ENCODE results near the gene TMTC2.

TMTC2 gene

GRCh38 chr12:82873309-82873708 is 186.6 kb downstream of the TMTC2 start:
- no peak overlapping the region for H2AK5ac ChIP-seq (ENCODE audit: low read length, severe bottlenecking)
- H2BK15ac ChIP-seq (ENCODE audit: low read depth, poor library complexity, severe bottlenecking): no peak overlapping the region
- H3K79me1 ChIP-seq (replicated peaks; ENCODE audit: low read length, poor library complexity, severe bottlenecking): peaks cover 2% of the 10 kb centered on the region
- no peak overlapping the region for H3K4me2 ChIP-seq (ENCODE audit: low read length, poor library complexity, severe bottlenecking)
- no peaks in the 10 kb centered on the region for H3K36me3 ChIP-seq (ENCODE audit: control insufficient read depth in 1 of 2, insufficient read depth in 2 of 2, low read depth in 1 of 2, low read length in 2 of 2)
- no peak overlapping the region for H4K8ac ChIP-seq (ENCODE audit: low read length)
- no peak overlapping the region for H3K14ac ChIP-seq (ENCODE audit: low read length in 2 of 2)
- no peak overlapping the region for H3K9ac ChIP-seq (ENCODE audit: low read length)
- no peaks in the 10 kb centered on the region for H3K4me1 ChIP-seq (ENCODE audit: control insufficient read depth, insufficient read depth, low read depth, low read length)
- no peak overlapping the region for H3K23ac ChIP-seq (ENCODE audit: low read length in 2 of 2)
- H3K4me3 ChIP-seq (ENCODE audit: insufficient read depth in 1 of 2, low read depth in 1 of 2, low read length in 2 of 2): no peak overlapping the region
- no peak overlapping the region for H3K18ac ChIP-seq (ENCODE audit: low read depth in 1 of 2, low read length in 2 of 2)
- H3K4ac ChIP-seq (ENCODE audit: low read depth in 1 of 2, low read length in 2 of 2): no peak overlapping the region
- no peak for DNase-seq
- H2AFZ ChIP-seq (ENCODE audit: low read depth, low read length): no peak overlapping the region
- H2BK12ac ChIP-seq (ENCODE audit: low read length in 2 of 2): no peak overlapping the region
- no peak overlapping the region for H4K91ac ChIP-seq (ENCODE audit: low read length)
- no peaks in the 10 kb centered on the region for H3K9me3 ChIP-seq (ENCODE audit: control insufficient read depth, low read length)
- H3K27ac ChIP-seq (ENCODE audit: low read length, poor library complexity, severe bottlenecking): no peak overlapping the region
- no peaks in the 10 kb centered on the region for H3K27me3 ChIP-seq (ENCODE audit: control insufficient read depth in 1 of 2, insufficient read depth in 1 of 2, low read length in 2 of 2)
- H2BK120ac ChIP-seq (ENCODE audit: low read depth, low read length): no peak overlapping the region
- no peak overlapping the region for H2BK5ac ChIP-seq (ENCODE audit: low read depth, low read length, poor library complexity, severe bottlenecking)

DNA sequence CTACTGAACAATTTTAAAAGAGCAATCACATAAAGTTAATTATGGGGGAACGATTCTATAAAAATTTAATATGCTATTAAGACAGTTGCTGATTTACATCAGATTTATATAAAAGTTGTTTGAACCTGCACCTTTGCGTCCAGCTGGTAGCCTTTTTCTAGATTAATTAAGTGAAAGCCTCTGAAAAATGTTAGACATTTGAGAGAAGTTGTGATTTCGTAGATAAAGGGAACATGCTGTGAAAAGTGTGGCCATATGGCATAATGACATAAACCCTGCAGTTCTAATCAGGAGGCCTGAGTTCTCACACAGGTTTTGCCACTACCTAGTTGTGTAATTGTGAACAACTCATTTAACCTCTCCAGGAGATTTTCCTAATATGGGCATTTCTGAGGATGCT is 187.2 kb downstream of the TMTC2 start:
- Histone ChIP-seq H3K4me2 (ENCODE audit: low read length, poor library complexity, severe bottlenecking) (no peak overlapping the region), H3K9ac (ENCODE audit: low read length) (no peak overlapping the region), H3K27ac (ENCODE audit: low read length, poor library complexity, severe bottlenecking) (no peak overlapping the region), H2BK5ac (ENCODE audit: low read depth, low read length, poor library complexity, severe bottlenecking) (no peak overlapping the region), H2AK5ac (ENCODE audit: low read length, severe bottlenecking) (no peak overlapping the region), H3K79me1 (replicated peaks; ENCODE audit: low read length, poor library complexity, severe bottlenecking) (peaks cover 2% of the 10 kb centered on the region), H3K14ac (ENCODE audit: low read length in 2 of 2) (no peak overlapping the region), H2AFZ (ENCODE audit: low read depth, low read length) (no peak overlapping the region), H3K27me3 (ENCODE audit: control insufficient read depth in 1 of 2, insufficient read depth in 1 of 2, low read length in 2 of 2) (no peaks in the 10 kb centered on the region), H4K91ac (ENCODE audit: low read length) (no peak overlapping the region), H3K18ac (ENCODE audit: low read depth in 1 of 2, low read length in 2 of 2) (no peak overlapping the region), H3K23ac (ENCODE audit: low read length in 2 of 2) (no peak overlapping the region), H2BK15ac (ENCODE audit: low read depth, poor library complexity, severe bottlenecking) (no peak overlapping the region), H4K8ac (ENCODE audit: low read length) (no peak overlapping the region), H2BK12ac (ENCODE audit: low read length in 2 of 2) (no peak overlapping the region), H3K36me3 (ENCODE audit: control insufficient read depth in 1 of 2, insufficient read depth in 2 of 2, low read depth in 1 of 2, low read length in 2 of 2) (no peaks in the 10 kb centered on the region), H3K4me1 (ENCODE audit: control insufficient read depth, insufficient read depth, low read depth, low read length) (no peaks in the 10 kb centered on the region), H3K4me3 (ENCODE audit: insufficient read depth in 1 of 2, low read depth in 1 of 2, low read length in 2 of 2) (no peak overlapping the region), H3K9me3 (ENCODE audit: control insufficient read depth, low read length) (no peaks in the 10 kb centered on the region), H3K4ac (ENCODE audit: low read depth in 1 of 2, low read length in 2 of 2) (no peak overlapping the region), H2BK120ac (ENCODE audit: low read depth, low read length) (no peak overlapping the region)
- no peak for DNase-seq
- 92% methylated on average over 2 of the region's 3 CpGs for WGBS

- no peak overlapping the region for H3K23ac ChIP-seq (ENCODE audit: low read length in 2 of 2)
- H3K9me3 ChIP-seq (ENCODE audit: control insufficient read depth, low read length): no peaks in the 10 kb centered on the region
- H3K14ac ChIP-seq (ENCODE audit: low read length in 2 of 2): no peak overlapping the region
- H3K18ac ChIP-seq (ENCODE audit: low read depth in 1 of 2, low read length in 2 of 2): no peak overlapping the region
- no peaks in the 10 kb centered on the region for H3K27me3 ChIP-seq (ENCODE audit: control insufficient read depth in 1 of 2, insufficient read depth in 1 of 2, low read length in 2 of 2)
- H4K8ac ChIP-seq (ENCODE audit: low read length): no peak overlapping the region
- H3K4me1 ChIP-seq (ENCODE audit: control insufficient read depth, insufficient read depth, low read depth, low read length): peaks cover 2% of the 10 kb centered on the region
- no peak overlapping the region for H3K4me3 ChIP-seq (ENCODE audit: insufficient read depth in 1 of 2, low read depth in 1 of 2, low read length in 2 of 2)
- H3K9ac ChIP-seq (ENCODE audit: low read length): no peak overlapping the region
- peak; percentile 59 for DNase-seq
- no peak overlapping the region for H3K27ac ChIP-seq (ENCODE audit: low read length, poor library complexity, severe bottlenecking)
- H2AK5ac ChIP-seq (ENCODE audit: low read length, severe bottlenecking): no peak overlapping the region
- no peak overlapping the region for H3K4me2 ChIP-seq (ENCODE audit: low read length, poor library complexity, severe bottlenecking)
- no peak overlapping the region for H2BK12ac ChIP-seq (ENCODE audit: low read length in 2 of 2)
- no peak overlapping the region for H3K4ac ChIP-seq (ENCODE audit: low read depth in 1 of 2, low read length in 2 of 2)
- no peaks in the 10 kb centered on the region for H3K36me3 ChIP-seq (ENCODE audit: control insufficient read depth in 1 of 2, insufficient read depth in 2 of 2, low read depth in 1 of 2, low read length in 2 of 2)
- H2AFZ ChIP-seq (ENCODE audit: low read depth, low read length): no peak overlapping the region
- WGBS: 43% methylated on average over 1 of the region's 1 CpG
- peaks cover 4% of the 10 kb centered on the region for H3K79me1 ChIP-seq (replicated peaks; ENCODE audit: low read length, poor library complexity, severe bottlenecking)
- no peak overlapping the region for H2BK5ac ChIP-seq (ENCODE audit: low read depth, low read length, poor library complexity, severe bottlenecking)
- H2BK120ac ChIP-seq (ENCODE audit: low read depth, low read length): no peak overlapping the region
- H2BK15ac ChIP-seq (ENCODE audit: low read depth, poor library complexity, severe bottlenecking): no peak overlapping the region
- no peak overlapping the region for H4K91ac ChIP-seq (ENCODE audit: low read length)
Measured at GRCh38 chr12:82874945-82875344, 188.2 kb downstream of the TMTC2 start.

GRCh38 chr12:82876075-82876474 is 189.4 kb downstream of the TMTC2 start:
- Histone ChIP-seq H3K79me1 (replicated peaks; ENCODE audit: low read length, poor library complexity, severe bottlenecking) (peaks cover 2% of the 10 kb centered on the region), H2AFZ (ENCODE audit: low read depth, low read length) (no peak overlapping the region), H2AK5ac (ENCODE audit: low read length, severe bottlenecking) (no peak overlapping the region), H4K8ac (ENCODE audit: low read length) (no peak overlapping the region), H3K36me3 (ENCODE audit: control insufficient read depth in 1 of 2, insufficient read depth in 2 of 2, low read depth in 1 of 2, low read length in 2 of 2) (no peaks in the 10 kb centered on the region), H3K9ac (ENCODE audit: low read length) (no peak overlapping the region), H3K27ac (ENCODE audit: low read length, poor library complexity, severe bottlenecking) (no peak overlapping the region), H4K91ac (ENCODE audit: low read length) (no peak overlapping the region), H3K23ac (ENCODE audit: low read length in 2 of 2) (no peak overlapping the region), H2BK15ac (ENCODE audit: low read depth, poor library complexity, severe bottlenecking) (no peak overlapping the region), H3K27me3 (ENCODE audit: control insufficient read depth in 1 of 2, insufficient read depth in 1 of 2, low read length in 2 of 2) (no peaks in the 10 kb centered on the region), H2BK5ac (ENCODE audit: low read depth, low read length, poor library complexity, severe bottlenecking) (no peak overlapping the region), H3K14ac (ENCODE audit: low read length in 2 of 2) (no peak overlapping the region), H3K18ac (ENCODE audit: low read depth in 1 of 2, low read length in 2 of 2) (no peak overlapping the region), H3K4me2 (ENCODE audit: low read length, poor library complexity, severe bottlenecking) (no peak overlapping the region), H3K9me3 (ENCODE audit: control insufficient read depth, low read length) (no peaks in the 10 kb centered on the region), H3K4ac (ENCODE audit: low read depth in 1 of 2, low read length in 2 of 2) (no peak overlapping the region), H2BK12ac (ENCODE audit: low read length in 2 of 2) (no peak overlapping the region), H2BK120ac (ENCODE audit: low read depth, low read length) (no peak overlapping the region), H3K4me3 (ENCODE audit: insufficient read depth in 1 of 2, low read depth in 1 of 2, low read length in 2 of 2) (no peak overlapping the region), H3K4me1 (ENCODE audit: control insufficient read depth, insufficient read depth, low read depth, low read length) (peaks cover 5% of the 10 kb centered on the region)
- DNase-seq: no peak
- 92% methylated on average over 2 of the region's 2 CpGs for WGBS

Data from mesenchymal stem cell (in vitro differentiated cells and primary cell).